Muscle layer of colon (tissue), 2 donors: ENCODE data around the gene RAB40A.
"Not testable (repeated sequence)": the region's sequence is repeated elsewhere in the genome, so short reads cannot be mapped to it uniquely, and the experiment has no call there.

ENCODE experiments used
- H3K27ac ChIP-seq: one replicate; pipeline ENCODE4 v1.7.0; 2013; ENCODE audit warnings: low read depth, mild to moderate bottlenecking, low read length, moderate library complexity
- H3K27me3 ChIP-seq, 2 donors: one replicate each; pipeline ENCODE4 v1.7.0; 2013; ENCODE audit warnings: low read length in 2 of 2, mild to moderate bottlenecking in 2 of 2; ENCODE audit not compliant: insufficient read depth in 2 of 2, control insufficient read depth in 1 of 2
- H3K36me3 ChIP-seq: one replicate; pipeline ENCODE4 v1.7.0; 2013; ENCODE audit warnings: mild to moderate bottlenecking, low read length; ENCODE audit not compliant: insufficient read depth
- H3K4me1 ChIP-seq: one replicate; pipeline ENCODE4 v1.7.0; 2013; ENCODE audit warnings: mild to moderate bottlenecking, low read length; ENCODE audit not compliant: insufficient read depth
- H3K4me3 ChIP-seq, 2 donors: one replicate each; pipeline ENCODE4 v1.7.0; 2013; ENCODE audit warnings: low read length in 2 of 2, low read depth in 1 of 2, mild to moderate bottlenecking in 1 of 2, moderate library complexity in 1 of 2
- H3K9ac ChIP-seq: one replicate; pipeline ENCODE4 v1.7.0; 2013; ENCODE audit warnings: low read length
- H3K9me3 ChIP-seq: one replicate; pipeline ENCODE4 v1.7.0; 2013; ENCODE audit warnings: mild to moderate bottlenecking, low read length
- donor health status: abdominal sarcoma.
- donor health status: Adenocarcinoma of cecum.

The RAB40A gene

DNA sequence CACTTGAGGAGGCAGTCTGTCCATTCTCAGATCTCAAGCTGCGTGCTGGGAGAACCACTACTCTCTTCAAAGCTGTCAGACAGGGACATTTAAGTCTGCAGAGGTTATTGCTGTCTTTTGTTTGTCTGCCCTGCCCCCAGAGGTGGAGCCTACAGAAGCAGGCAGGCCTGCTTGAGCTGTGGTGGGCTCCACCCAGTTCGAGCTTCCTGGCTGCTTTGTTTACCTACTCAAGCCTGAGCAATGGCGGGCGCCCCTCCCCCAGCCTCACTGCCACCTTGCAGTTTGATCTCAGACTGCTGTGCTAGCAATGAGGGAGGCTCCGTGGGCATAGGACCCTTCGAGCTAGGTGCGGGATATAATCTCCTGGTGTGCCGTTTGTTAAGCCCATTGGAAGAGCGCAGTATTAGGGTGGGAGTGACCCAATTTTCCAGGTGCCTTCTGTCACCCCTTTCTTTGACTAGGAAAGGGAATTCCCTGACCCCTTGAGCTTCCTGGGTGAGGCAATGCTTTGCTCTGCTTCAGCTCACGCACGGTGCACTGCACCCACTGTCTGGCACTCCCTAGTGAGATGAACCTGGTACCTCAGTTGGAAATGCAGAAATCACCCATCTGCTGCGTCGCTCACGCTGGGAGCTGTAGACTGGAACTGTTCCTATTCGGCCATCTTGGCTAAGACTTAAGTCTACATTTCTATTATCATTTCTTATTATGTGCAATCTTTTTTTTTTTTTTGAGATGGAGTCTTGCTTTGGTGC is 59.1 kb downstream of the RAB40A start:
- not testable (repeated sequence) for H3K9me3 ChIP-seq

DNA sequence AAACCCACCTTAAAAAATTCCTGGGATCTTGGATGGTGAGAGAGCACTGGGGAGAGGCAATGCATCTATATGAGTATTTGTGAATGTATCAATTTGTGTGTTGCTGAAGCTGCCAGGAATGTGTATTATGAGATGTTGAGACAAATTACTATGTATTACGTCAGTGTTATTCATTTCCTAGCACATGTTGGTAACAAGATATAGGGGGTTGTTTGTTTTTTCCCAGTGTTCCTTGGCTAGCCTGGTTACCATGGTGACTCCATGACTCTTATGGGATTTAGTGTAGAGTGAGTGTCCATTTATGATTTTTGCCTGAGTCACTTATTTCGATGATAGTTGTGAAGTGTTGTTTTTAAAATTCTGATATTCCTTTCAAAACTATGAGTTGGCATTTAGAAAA is 65.6 kb downstream of the RAB40A start:
- H3K9ac ChIP-seq = no peak overlapping the region
- H3K27ac ChIP-seq = no peak overlapping the region
- no peaks in the 10 kb centered on the region for H3K36me3 ChIP-seq
- no peaks in the 10 kb centered on the region for H3K9me3 ChIP-seq
- H3K27me3 ChIP-seq = no peaks in the 10 kb centered on the region
- H3K4me3 ChIP-seq = no peak overlapping the region
- no peaks in the 10 kb centered on the region for H3K4me1 ChIP-seq

More for the DNA sequence above, 59.1 kb downstream of the RAB40A start:
- not testable (repeated sequence) for H3K9ac ChIP-seq, H3K36me3 ChIP-seq, H3K27ac ChIP-seq, H3K27me3 ChIP-seq, H3K4me3 ChIP-seq, H3K4me1 ChIP-seq
